HG02870 (cell line): ENCODE data around the gene ST6GALNAC3.

Experiments
- ATAC-seq: cut with Tn5 transposase; IDR thresholded peaks from one replicate; pipeline ENCODE4 v1.9.1; 2021; ENCODE audit warnings: mild to moderate bottlenecking, moderate library complexity; ENCODE audit not compliant: unreplicated experiment

Gene ST6GALNAC3

GRCh38 chr1:76140227-76140626 lies 65.7 kb downstream of the ST6GALNAC3 start:
- ATAC-seq = no peak

GRCh38 chr1:76141929-76142328 lies 67.4 kb downstream of the ST6GALNAC3 start:
- no peak for ATAC-seq

GRCh38 chr1:76142771-76143540 lies 68.4 kb downstream of the ST6GALNAC3 start:
- no peak for ATAC-seq

- no peak for ATAC-seq
Measured at GRCh38 chr1:76144247-76144646, 69.7 kb downstream of the ST6GALNAC3 start.

GRCh38 chr1:76145332-76145731 lies 70.8 kb downstream of the ST6GALNAC3 start:
- no peak for ATAC-seq

- ATAC-seq = no peak
Measured at GRCh38 chr1:76146184-76146583, 71.6 kb downstream of the ST6GALNAC3 start.

- no peak for ATAC-seq
Measured at GRCh38 chr1:76147917-76148316, 73.4 kb downstream of the ST6GALNAC3 start.

GRCh38 chr1:76148460-76148859 lies 73.9 kb downstream of the ST6GALNAC3 start:
- no peak for ATAC-seq

GRCh38 chr1:76153841-76154205 lies 79.3 kb downstream of the ST6GALNAC3 start:
- no peak for ATAC-seq

- peak; percentile 96 for ATAC-seq
Measured at GRCh38 chr1:76154206-76154956, 79.8 kb downstream of the ST6GALNAC3 start.

GRCh38 chr1:76156987-76157386 lies 82.4 kb downstream of the ST6GALNAC3 start:
- ATAC-seq = no peak

- no peak for ATAC-seq
Measured at GRCh38 chr1:76158126-76158525, 83.6 kb downstream of the ST6GALNAC3 start.

- ATAC-seq = no peak
Measured at GRCh38 chr1:76160225-76160624, 85.7 kb downstream of the ST6GALNAC3 start.

GRCh38 chr1:76161451-76161850 lies 86.9 kb downstream of the ST6GALNAC3 start:
- no peak for ATAC-seq

GRCh38 chr1:76162254-76162653 lies 87.7 kb downstream of the ST6GALNAC3 start:
- no peak for ATAC-seq

GRCh38 chr1:76164165-76164564 lies 89.6 kb downstream of the ST6GALNAC3 start:
- no peak for ATAC-seq

GRCh38 chr1:76170084-76170483 lies 95.5 kb downstream of the ST6GALNAC3 start:
- ATAC-seq = no peak

GRCh38 chr1:76170513-76170912 lies 96.0 kb downstream of the ST6GALNAC3 start:
- no peak for ATAC-seq

GRCh38 chr1:76176000-76176399 lies 101.5 kb downstream of the ST6GALNAC3 start:
- no peak for ATAC-seq

GRCh38 chr1:76177615-76178014 lies 103.1 kb downstream of the ST6GALNAC3 start:
- ATAC-seq = no peak

- no peak for ATAC-seq
Measured at GRCh38 chr1:76179219-76179698, 104.7 kb downstream of the ST6GALNAC3 start.

GRCh38 chr1:76185207-76185606 lies 110.7 kb downstream of the ST6GALNAC3 start:
- no peak for ATAC-seq
